Trophoblast cell (in vitro differentiated cells and primary cell): ENCODE data around the gene MCL1.

ENCODE experiments used
- DNase-seq, 2 donors: peaks; one replicate each; pipeline ENCODE4 v3.0.0-alpha.2; 2016
- H2AFZ ChIP-seq: 2 replicates; pipeline ENCODE4 v1.6.1; 2013; ENCODE audit warnings: low read length, moderate library complexity, mild to moderate bottlenecking; ENCODE audit not compliant: insufficient read depth, poor library complexity
- H2AK5ac ChIP-seq: 2 replicates; pipeline ENCODE4 v1.6.1; 2013; ENCODE audit warnings: mild to moderate bottlenecking, low read length
- H2BK120ac ChIP-seq: 2 replicates; pipeline ENCODE4 v1.6.1; 2013; ENCODE audit warnings: low read length, mild to moderate bottlenecking, moderate library complexity; ENCODE audit not compliant: insufficient read depth, poor library complexity
- H2BK12ac ChIP-seq: 2 replicates; pipeline ENCODE4 v1.6.1; 2013; ENCODE audit warnings: mild to moderate bottlenecking, low read length, moderate library complexity
- H2BK5ac ChIP-seq: 2 replicates; pipeline ENCODE4 v1.6.1; 2013; ENCODE audit warnings: low read length, low read depth, moderate library complexity, mild to moderate bottlenecking; ENCODE audit not compliant: poor library complexity
- H3K14ac ChIP-seq: 2 replicates; pipeline ENCODE4 v1.6.1; 2013; ENCODE audit warnings: mild to moderate bottlenecking, low read length
- H3K18ac ChIP-seq: 2 replicates; pipeline ENCODE4 v1.6.1; 2013; ENCODE audit warnings: mild to moderate bottlenecking, low read length
- H3K23ac ChIP-seq: 2 replicates; pipeline ENCODE4 v1.6.1; 2013; ENCODE audit warnings: low read length
- H3K27ac ChIP-seq: 2 replicates; pipeline ENCODE4 v1.5.1; 2013; ENCODE audit warnings: low read depth, mild to moderate bottlenecking, inconsistent platforms, low read length, moderate library complexity
- H3K27me3 ChIP-seq: 2 replicates; pipeline ENCODE4 v1.6.1; 2013; ENCODE audit warnings: inconsistent platforms, mild to moderate bottlenecking, low read length, moderate library complexity; ENCODE audit not compliant: insufficient read depth
- H3K36me3 ChIP-seq, 2 experiments: 1 replicate in 1 of 2; 2 replicates in 1 of 2; pipeline ENCODE4 v1.6.1; 2013; ENCODE audit warnings: low read length in 2 of 2, mild to moderate bottlenecking in 2 of 2, moderate library complexity in 1 of 2; ENCODE audit not compliant: insufficient read depth in 2 of 2, control insufficient read depth in 1 of 2
- H3K4ac ChIP-seq: 2 replicates; pipeline ENCODE4 v1.6.1; 2013; ENCODE audit warnings: low read depth, mild to moderate bottlenecking, low read length, moderate library complexity
- H3K4me1 ChIP-seq, 2 experiments: 1 replicate in 1 of 2; 2 replicates in 1 of 2; pipeline ENCODE4 v1.6.1; 2013; ENCODE audit warnings: low read length in 2 of 2, mild to moderate bottlenecking in 2 of 2, moderate library complexity in 1 of 2; ENCODE audit not compliant: insufficient read depth in 2 of 2, control insufficient read depth in 1 of 2
- H3K4me2 ChIP-seq: 2 replicates; pipeline ENCODE4 v1.6.1; 2013; ENCODE audit warnings: inconsistent platforms, mild to moderate bottlenecking, low read length, moderate library complexity
- H3K4me3 ChIP-seq: 2 replicates; pipeline ENCODE4 v1.5.1; 2013; ENCODE audit warnings: mild to moderate bottlenecking, low read depth, low read length, inconsistent platforms
- H3K79me1 ChIP-seq: one replicate; pipeline ENCODE4 v1.6.1; 2013; ENCODE audit warnings: low read length
- H3K79me2 ChIP-seq: 2 replicates; pipeline ENCODE4 v1.6.1; 2013; ENCODE audit warnings: low read length, mild to moderate bottlenecking; ENCODE audit not compliant: control insufficient read depth, insufficient read depth, poor library complexity
- H3K9ac ChIP-seq: 2 replicates; pipeline ENCODE4 v1.6.1; 2013; ENCODE audit warnings: mild to moderate bottlenecking, low read length
- H3K9me3 ChIP-seq: 2 replicates; pipeline ENCODE4 v1.6.1; 2013; ENCODE audit warnings: low read depth, mild to moderate bottlenecking, control low read depth, inconsistent platforms, low read length; ENCODE audit not compliant: insufficient read depth
- H4K12ac ChIP-seq: 2 replicates; pipeline ENCODE4 v1.6.1; 2013; ENCODE audit warnings: low read depth, mild to moderate bottlenecking, low read length, moderate library complexity
- H4K8ac ChIP-seq: 2 replicates; pipeline ENCODE4 v1.6.1; 2013; ENCODE audit warnings: low read depth, mild to moderate bottlenecking, low read length, moderate library complexity
- H4K91ac ChIP-seq: one replicate; pipeline ENCODE4 v1.6.1; 2013; ENCODE audit warnings: low read depth, mild to moderate bottlenecking, low read length, moderate library complexity
- WGBS: extraction: QIAGEN DNeasy Blood & Tissue Kit; methylation state at CpG from one replicate; pipeline ENCODE4 v1.1.7; 2013; ENCODE audit warnings: missing lambda C conversion rate; ENCODE audit not compliant: insufficient read length, insufficient coverage; ENCODE audit errors: extremely low coverage; 5-methylcytosine and 5-hydroxymethylcytosine counted together

MCL1 gene

GRCh38 chr1:150578272-150579109 is 919 bp downstream of the MCL1 start:
- peak overlapping the region; percentile 91 for H4K91ac ChIP-seq
- H3K9me3 ChIP-seq: no peaks in the 10 kb centered on the region
- peak; percentile 62 to 85 for DNase-seq
- H3K4me1 ChIP-seq: peaks cover 6 to 8% of the 10 kb centered on the region in 2 experiments
- peaks cover 15% of the 10 kb centered on the region for H3K79me1 ChIP-seq
- H3K23ac ChIP-seq: no peak overlapping the region
- H4K12ac ChIP-seq: peak overlapping the region; percentile 25
- H3K27ac ChIP-seq: peak overlapping the region; percentile 96
- peak overlapping the region; percentile 95 for H3K18ac ChIP-seq
- H2AFZ ChIP-seq: peak overlapping the region; percentile 52
- peak overlapping the region; percentile 94 for H2BK5ac ChIP-seq
- no CpG with 5 or more reads among the region's 50 CpGs for WGBS
- H3K79me2 ChIP-seq: peaks cover 21% of the 10 kb centered on the region
- H3K27me3 ChIP-seq: no peaks in the 10 kb centered on the region
- peak overlapping the region; percentile 98 for H3K9ac ChIP-seq
- peak overlapping the region; percentile 77 for H2AK5ac ChIP-seq
- peak overlapping the region; percentile 98 for H3K4me3 ChIP-seq
- peak overlapping the region; percentile 72 for H3K4me2 ChIP-seq
- H2BK120ac ChIP-seq: peak overlapping the region; percentile 78
- peak overlapping the region; percentile 1 for H2BK12ac ChIP-seq
- H3K36me3 ChIP-seq: peaks cover 9 to 25% of the 10 kb centered on the region in 2 experiments
- H4K8ac ChIP-seq: peak overlapping the region; percentile 86
- peak overlapping the region; percentile 99 for H3K4ac ChIP-seq
- peak overlapping the region; percentile 93 for H3K14ac ChIP-seq

GRCh38 chr1:150577557-150578271 is 1.7 kb downstream of the MCL1 start:
- no peak overlapping the region for H4K12ac ChIP-seq
- peak overlapping the region; percentile 70 for H3K14ac ChIP-seq
- H3K4me2 ChIP-seq: peak overlapping the region; percentile 72
- no peaks in the 10 kb centered on the region for H3K27me3 ChIP-seq
- H2BK12ac ChIP-seq: no peak overlapping the region
- peaks cover 12 to 30% of the 10 kb centered on the region in 2 experiments for H3K36me3 ChIP-seq
- no peak overlapping the region for H3K23ac ChIP-seq
- no peaks in the 10 kb centered on the region for H3K9me3 ChIP-seq
- no peak overlapping the region for H2BK120ac ChIP-seq
- H2AFZ ChIP-seq: no peak overlapping the region
- WGBS: no CpG with 5 or more reads among the region's 11 CpGs
- H3K79me2 ChIP-seq: peaks cover 21% of the 10 kb centered on the region
- no peak overlapping the region for H3K18ac ChIP-seq
- H3K9ac ChIP-seq: peak overlapping the region; percentile 98
- peaks cover 15% of the 10 kb centered on the region for H3K79me1 ChIP-seq
- H4K8ac ChIP-seq: no peak overlapping the region
- H2BK5ac ChIP-seq: peak overlapping the region; percentile 94
- H3K4ac ChIP-seq: peak overlapping the region; percentile 99
- H2AK5ac ChIP-seq: no peak overlapping the region
- H3K27ac ChIP-seq: peak overlapping the region; percentile 96
- peak overlapping the region; percentile 98 for H3K4me3 ChIP-seq
- peak in 1 of 2 donors; percentile 45 for DNase-seq
- H3K4me1 ChIP-seq: peaks cover 9 to 11% of the 10 kb centered on the region in 2 experiments
- H4K91ac ChIP-seq: no peak overlapping the region

DNA sequence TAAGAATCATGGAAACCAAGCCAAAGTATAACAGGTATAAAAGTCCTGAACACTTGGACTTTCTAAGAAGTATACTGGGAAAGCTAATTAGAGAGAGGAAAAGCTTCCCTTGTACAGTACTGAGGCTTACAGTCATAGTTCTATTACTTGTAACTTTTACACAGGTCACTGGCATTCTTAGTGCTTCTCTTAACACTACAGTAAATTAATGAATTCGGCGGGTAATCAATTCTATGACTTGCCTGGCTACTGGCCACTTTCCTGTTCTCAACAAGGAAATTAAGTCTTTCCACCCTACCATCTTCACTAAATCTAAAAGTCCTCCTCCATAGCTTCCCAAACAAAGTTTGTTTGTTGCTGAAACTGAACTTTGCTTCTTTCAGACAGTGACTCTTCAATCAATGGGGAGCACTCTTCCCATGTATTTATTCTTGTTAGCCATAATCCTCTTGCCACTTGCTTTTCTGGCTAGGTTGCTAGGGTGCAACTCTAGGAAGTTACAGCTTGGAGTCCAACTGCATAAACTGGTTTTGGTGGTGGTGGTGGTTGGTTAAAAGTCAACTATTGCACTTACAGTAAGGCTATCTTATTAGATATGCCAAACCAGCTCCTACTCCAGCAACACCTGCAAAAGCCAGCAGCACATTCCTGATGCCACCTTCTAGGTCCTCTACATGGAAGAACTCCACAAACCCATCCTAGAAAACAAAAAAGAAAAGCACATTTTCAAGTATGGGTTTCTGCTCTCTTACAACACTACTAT is 2.4 kb downstream of the MCL1 start:
- WGBS: no CpG with 5 or more reads among the region's 2 CpGs
- peaks cover 12 to 30% of the 10 kb centered on the region in 2 experiments for H3K36me3 ChIP-seq

GRCh38 chr1:150576367-150576711 is 3.1 kb downstream of the MCL1 start:
- H3K27me3 ChIP-seq: no peaks in the 10 kb centered on the region
- no peak overlapping the region for H3K18ac ChIP-seq
- peaks cover 12 to 30% of the 10 kb centered on the region in 2 experiments for H3K36me3 ChIP-seq
- no peak overlapping the region for H3K9ac ChIP-seq
- DNase-seq: peak in 1 of 2 donors; percentile 22
- no peak overlapping the region for H3K27ac ChIP-seq
- H3K79me1 ChIP-seq: peaks cover 15% of the 10 kb centered on the region
- H2BK120ac ChIP-seq: no peak overlapping the region
- peaks cover 9 to 13% of the 10 kb centered on the region in 2 experiments for H3K4me1 ChIP-seq
- H2AFZ ChIP-seq: no peak overlapping the region
- no peak overlapping the region for H4K8ac ChIP-seq
- no peak overlapping the region for H3K23ac ChIP-seq
- no peak overlapping the region for H3K14ac ChIP-seq
- no peaks in the 10 kb centered on the region for H3K9me3 ChIP-seq
- no peak overlapping the region for H3K4me3 ChIP-seq
- no peak overlapping the region for H4K91ac ChIP-seq
- peaks cover 21% of the 10 kb centered on the region for H3K79me2 ChIP-seq
- H2AK5ac ChIP-seq: no peak overlapping the region
- no peak overlapping the region for H3K4me2 ChIP-seq
- WGBS: no CpG with 5 or more reads among the region's 4 CpGs
- H2BK12ac ChIP-seq: no peak overlapping the region
- no peak overlapping the region for H3K4ac ChIP-seq
- H4K12ac ChIP-seq: no peak overlapping the region
- H2BK5ac ChIP-seq: no peak overlapping the region

More for the DNA sequence above, 2.4 kb downstream of the MCL1 start:
- no peak overlapping the region for H3K27ac ChIP-seq
- H3K27me3 ChIP-seq: no peaks in the 10 kb centered on the region
- no peak overlapping the region for H3K14ac ChIP-seq
- no peak overlapping the region for H3K23ac ChIP-seq
- H2AFZ ChIP-seq: no peak overlapping the region
- H3K9ac ChIP-seq: peak overlapping the region; percentile 79
- peak in 1 of 2 donors; percentile 26 for DNase-seq
- peaks cover 9 to 13% of the 10 kb centered on the region in 2 experiments for H3K4me1 ChIP-seq
- no peak overlapping the region for H2BK120ac ChIP-seq
- peak overlapping the region; percentile 84 for H3K4ac ChIP-seq
- H2AK5ac ChIP-seq: no peak overlapping the region
- no peak overlapping the region for H4K12ac ChIP-seq
- peaks cover 21% of the 10 kb centered on the region for H3K79me2 ChIP-seq
- H2BK12ac ChIP-seq: no peak overlapping the region
- no peaks in the 10 kb centered on the region for H3K9me3 ChIP-seq
- H4K91ac ChIP-seq: no peak overlapping the region
- no peak overlapping the region for H4K8ac ChIP-seq
- H2BK5ac ChIP-seq: no peak overlapping the region
- H3K18ac ChIP-seq: no peak overlapping the region
- peaks cover 15% of the 10 kb centered on the region for H3K79me1 ChIP-seq
- peak overlapping the region; percentile 72 for H3K4me2 ChIP-seq
- peak overlapping the region; percentile 41 for H3K4me3 ChIP-seq
